H9 (cell line): ENCODE measurements around the gene RNF113A. TPM values are rescaled to one million over a fixed set of nuclear protein-coding genes. Genes with fewer than 3 reads are reported as not detected.
"Not testable (repeated sequence)": the region's sequence is repeated elsewhere in the genome, so short reads cannot be mapped to it uniquely, and the experiment has no call there.

Experiments
- DNase-seq: peaks from one replicate; pipeline ENCODE4 v3.0.0-alpha.2; 2017
- H2AFZ ChIP-seq: one replicate; pipeline ENCODE4 v1.6.1; 2013; ENCODE audit warnings: mild to moderate bottlenecking, low read length, control low read depth, moderate library complexity
- H2AK5ac ChIP-seq: 2 replicates; pipeline ENCODE4 v1.6.1; 2013; ENCODE audit warnings: low read length, control low read depth, mixed read lengths; ENCODE audit not compliant: insufficient read length
- H2BK120ac ChIP-seq: one replicate; pipeline ENCODE4 v1.6.1; 2013; ENCODE audit warnings: low read depth, mild to moderate bottlenecking, low read length, control low read depth, inconsistent platforms; ENCODE audit not compliant: poor library complexity, severe bottlenecking
- H2BK12ac ChIP-seq: 2 replicates; pipeline ENCODE4 v1.6.1; 2013; ENCODE audit warnings: low read length, control low read depth, mixed read lengths, low read depth; ENCODE audit not compliant: insufficient read length
- H2BK15ac ChIP-seq: 2 replicates; pipeline ENCODE4 v1.6.1; 2013; ENCODE audit warnings: low read depth, low read length, control low read depth
- H2BK20ac ChIP-seq: one replicate; pipeline ENCODE4 v1.6.1; 2013; ENCODE audit warnings: low read depth, mild to moderate bottlenecking, low read length, control low read depth, inconsistent platforms; ENCODE audit not compliant: poor library complexity, severe bottlenecking
- H2BK5ac ChIP-seq: 2 replicates; pipeline ENCODE4 v1.6.1; 2013; ENCODE audit warnings: low read length, control low read depth, mixed read lengths; ENCODE audit not compliant: insufficient read length
- H3K14ac ChIP-seq: 2 replicates; pipeline ENCODE4 v1.6.1; 2013; ENCODE audit warnings: low read length, control low read depth; ENCODE audit not compliant: insufficient read depth
- H3K18ac ChIP-seq: 2 replicates; pipeline ENCODE4 v1.6.1; 2013; ENCODE audit warnings: low read depth, mild to moderate bottlenecking, mixed read lengths, low read length, control low read depth; ENCODE audit not compliant: insufficient read length
- H3K23ac ChIP-seq: 2 replicates; pipeline ENCODE4 v1.6.1; 2013; ENCODE audit warnings: low read length, control low read depth, mixed read lengths, low read depth; ENCODE audit not compliant: insufficient read length
- H3K23me2 ChIP-seq: 2 replicates; pipeline ENCODE4 v1.6.1; 2013; ENCODE audit warnings: low read depth, mild to moderate bottlenecking, mixed read lengths, low read length, control low read depth; ENCODE audit not compliant: insufficient read length, poor library complexity, severe bottlenecking
- H3K27ac ChIP-seq: 2 replicates; pipeline ENCODE4 v1.5.1; 2013; ENCODE audit warnings: low read length, control low read depth, mixed read lengths, low read depth; ENCODE audit not compliant: insufficient read length
- H3K27me3 ChIP-seq: 2 replicates; pipeline ENCODE4 v1.6.1; 2013; ENCODE audit warnings: low read length, control low read depth, inconsistent platforms; ENCODE audit not compliant: insufficient read depth
- H3K4ac ChIP-seq: 2 replicates; pipeline ENCODE4 v1.6.1; 2013; ENCODE audit warnings: low read depth, mild to moderate bottlenecking, control low read depth, inconsistent platforms, low read length, moderate library complexity
- H3K4me1 ChIP-seq: 2 replicates; pipeline ENCODE4 v1.6.1; 2013; ENCODE audit warnings: low read length, control low read depth, inconsistent platforms; ENCODE audit not compliant: insufficient read depth
- H3K4me2 ChIP-seq: 2 replicates; pipeline ENCODE4 v1.6.1; 2013; ENCODE audit warnings: low read length, control low read depth, mixed read lengths; ENCODE audit not compliant: insufficient read length, insufficient read depth
- H3K56ac ChIP-seq: 2 replicates; pipeline ENCODE4 v1.6.1; 2013; ENCODE audit warnings: low read depth, mild to moderate bottlenecking, mixed read lengths, low read length, control low read depth; ENCODE audit not compliant: insufficient read length
- H3K79me1 ChIP-seq: 2 replicates; pipeline ENCODE4 v1.6.1; 2013; ENCODE audit warnings: low read depth, mild to moderate bottlenecking, moderate library complexity, low read length, control low read depth, inconsistent platforms; ENCODE audit not compliant: insufficient read depth, poor library complexity, severe bottlenecking
- H3K79me2 ChIP-seq: 2 replicates; pipeline ENCODE4 v1.6.1; 2013; ENCODE audit warnings: low read length, control low read depth, inconsistent platforms; ENCODE audit not compliant: insufficient read depth
- H3K9ac ChIP-seq: 2 replicates; pipeline ENCODE4 v1.6.1; 2013; ENCODE audit warnings: low read length, control low read depth, mixed read lengths; ENCODE audit not compliant: insufficient read length; ENCODE audit errors: extremely low read depth
- H3K9me3 ChIP-seq: one replicate; pipeline ENCODE4 v1.6.1; 2013; ENCODE audit warnings: low read depth, low read length, inconsistent platforms; ENCODE audit not compliant: control insufficient read depth
- H3T11ph ChIP-seq: one replicate; pipeline ENCODE4 v1.6.1; 2013; ENCODE audit warnings: mild to moderate bottlenecking, low read length, control low read depth, inconsistent platforms
- H4K20me1 ChIP-seq: one replicate; pipeline ENCODE4 v1.6.1; 2013; ENCODE audit not compliant: control insufficient read depth, insufficient read length, insufficient read depth
- H4K5ac ChIP-seq: 2 replicates; pipeline ENCODE4 v1.6.1; 2013; ENCODE audit warnings: low read depth, mild to moderate bottlenecking, mixed read lengths, low read length, control low read depth; ENCODE audit not compliant: insufficient read length
- H4K8ac ChIP-seq: replicated peaks from 2 replicates; pipeline ENCODE4 v1.6.1; 2013; ENCODE audit warnings: low read length, control low read depth, mixed read lengths, low read depth; ENCODE audit not compliant: insufficient read length
- H4K91ac ChIP-seq: 2 replicates; pipeline ENCODE4 v1.6.1; 2013; ENCODE audit warnings: low read depth, mild to moderate bottlenecking, moderate library complexity, mixed read lengths, low read length, control low read depth; ENCODE audit not compliant: insufficient read length
- H3K27ac Mint-ChIP-seq, 3 experiments: 2 replicates in 2 of 3; 3 replicates in 1 of 3; pipeline ENCODE4 v1.8.0; 2020 to 2021; ENCODE audit warnings: mixed read lengths in 3 of 3, mild to moderate bottlenecking in 1 of 3, moderate library complexity in 1 of 3
- H3K27me3 Mint-ChIP-seq: 2 replicates; pipeline ENCODE4 v1.8.0; 2021; ENCODE audit warnings: low read depth, mild to moderate bottlenecking, moderate library complexity, mixed read lengths
- H3K36me3 Mint-ChIP-seq, 3 experiments: 2 replicates in 2 of 3; 3 replicates in 1 of 3; pipeline ENCODE4 v1.8.0; 2020 to 2021; ENCODE audit warnings: low read depth in 3 of 3, mixed read lengths in 3 of 3; ENCODE audit not compliant: insufficient read depth in 1 of 3
- H3K4me1 Mint-ChIP-seq, 2 experiments: 2 replicates each; pipeline ENCODE4 v1.8.0; 2020; ENCODE audit warnings: mixed read lengths in 2 of 2
- H3K4me3 Mint-ChIP-seq, 2 experiments: 2 replicates in 1 of 2; 3 replicates in 1 of 2; pipeline ENCODE4 v1.8.0; 2020 to 2021; ENCODE audit warnings: mild to moderate bottlenecking in 2 of 2, mixed read lengths in 2 of 2, moderate library complexity in 1 of 2
- H3K9me3 Mint-ChIP-seq, 2 experiments: 2 replicates in 1 of 2; 3 replicates in 1 of 2; pipeline ENCODE4 v1.8.0; 2020; ENCODE audit warnings: mild to moderate bottlenecking in 2 of 2, mixed read lengths in 2 of 2, moderate library complexity in 1 of 2
- WGBS: extraction: QIAGEN DNeasy Blood & Tissue Kit; methylation state at CpG from one replicate; pipeline ENCODE4 v1.1.7; 2013; ENCODE audit warnings: missing lambda C conversion rate, low lambda C conversion rate, mixed read lengths; ENCODE audit not compliant: insufficient read length; ENCODE audit errors: extremely low coverage; 5-methylcytosine and 5-hydroxymethylcytosine counted together
- total RNA-seq: library from RNA; stranded (reverse); gene quantifications from 2 replicates; pipeline ENCODE4 v1.2.1, GENCODE V29; 2021

RNF113A gene
- total RNA-seq, 1 experiment from 2014 or later = 13.7 TPM

- H2BK15ac ChIP-seq, H3T11ph ChIP-seq: not testable (repeated sequence)
- peaks cover 37 to 52% of the 10 kb centered on the region in 2 experiments for H3K9me3 Mint-ChIP-seq
These were observed 19.1 kb upstream of the RNF113A start for GRCh38 chrX:119890626-119891025.

More at GRCh38 chrX:119890626-119891025, 19.1 kb upstream of the RNF113A start:
- H3K23me2 ChIP-seq, H2BK12ac ChIP-seq, H3K23ac ChIP-seq, H2BK120ac ChIP-seq, H3K27ac ChIP-seq, H3K4ac ChIP-seq, H3K4me1 ChIP-seq, H4K91ac ChIP-seq, H2BK20ac ChIP-seq, H3K4me1 Mint-ChIP-seq, H2AK5ac ChIP-seq, H2BK5ac ChIP-seq, H4K5ac ChIP-seq, H3K27me3 ChIP-seq, H4K20me1 ChIP-seq, H3K79me1 ChIP-seq, H3K56ac ChIP-seq, H3K79me2 ChIP-seq, H3K4me2 ChIP-seq, H3K27me3 Mint-ChIP-seq, H2AFZ ChIP-seq, H3K14ac ChIP-seq, H3K18ac ChIP-seq, H3K36me3 Mint-ChIP-seq, DNase-seq, H4K8ac ChIP-seq, H3K4me3 Mint-ChIP-seq, H3K27ac Mint-ChIP-seq, H3K9ac ChIP-seq: not testable (repeated sequence)
- no CpG with 5 or more reads among the region's 36 CpGs for WGBS
- H3K9me3 ChIP-seq = peaks cover 16% of the 10 kb centered on the region
